Measurements from ENCODE around the gene CYSTM1. TPM values are rescaled to one million over a fixed set of nuclear protein-coding genes. Genes with fewer than 3 reads are reported as not detected.

CYSTM1 gene
- total and polyA plus RNA-seq, 2 donors (not counting 1 experiment from before 2014, with no cell fraction given): 6.2 to 17.0 TPM

DNA sequence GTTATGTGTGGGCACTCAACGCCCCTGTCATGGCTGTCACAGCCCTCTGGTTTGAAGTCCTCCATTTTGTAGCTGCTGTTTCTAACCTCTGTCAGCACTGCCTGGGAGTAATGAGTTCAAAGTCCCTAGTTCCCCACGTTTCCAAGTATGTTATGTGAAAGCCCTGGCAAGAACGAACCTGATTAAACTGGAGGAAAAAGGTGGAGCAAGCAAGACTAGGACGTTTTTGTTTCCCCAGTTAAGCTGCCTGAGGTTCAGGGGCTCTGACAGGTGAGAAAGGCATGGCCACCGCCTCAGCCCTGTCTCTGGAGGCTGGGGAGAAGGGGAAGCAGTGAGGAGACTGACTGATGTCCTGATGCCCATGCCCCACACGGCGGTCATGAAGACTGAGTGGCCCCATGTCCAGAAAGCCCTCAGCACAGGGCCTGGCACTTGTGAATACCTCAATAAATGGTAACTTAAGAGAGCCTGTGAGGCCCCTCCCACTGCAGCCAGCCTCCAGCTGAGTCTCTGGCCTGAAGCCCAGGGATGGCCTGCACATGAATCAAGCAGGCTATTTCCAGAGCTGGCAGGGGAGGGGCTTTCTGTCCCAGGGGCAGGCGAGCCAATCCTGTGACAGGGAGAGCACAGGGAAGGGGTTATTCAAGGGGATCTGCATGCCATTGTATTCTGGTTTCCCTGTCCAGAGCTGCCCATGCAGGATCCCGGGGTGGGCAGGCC is 66.2 kb downstream of the CYSTM1 start:
- intact Hi-C loops (cut with micrococcal nuclease): loop anchor here (1.0 to 5.0 kb wide), 4 partner anchors 41 to 116 kb away; partner anchors contain the start of gene PFDN1
- Mint-ChIP-seq H3K27me3 (no peaks in the 10 kb centered on the region), H3K27ac (no peak overlapping the region), H3K9me3 (ENCODE audit: insufficient read depth) (no peaks in the 10 kb centered on the region), H3K4me1 (peaks cover 15% of the 10 kb centered on the region), H3K4me3 (no peak overlapping the region)
- Histone ChIP-seq H3K9me3 (ENCODE audit: control extremely low read depth in 1 of 3, control insufficient read depth in 2 of 3, insufficient read depth in 1 of 3, low read length in 2 of 3) (no peaks in the 10 kb centered on the region), H3K4me3 (ENCODE audit: control extremely low read depth in 1 of 5, extremely low read depth in 1 of 5, insufficient read depth in 1 of 5, low read depth in 2 of 5, low read length in 4 of 5) (no peak overlapping the region), H3K36me3 (replicated peaks in 1 of 2; ENCODE audit: control extremely low read depth in 1 of 2, control insufficient read depth in 1 of 2, extremely low read depth in 1 of 2, insufficient read depth in 2 of 2, low read length in 1 of 2) (peaks cover 0 to 5% of the 10 kb centered on the region in 2 experiments), H3K27ac (ENCODE audit: low read length in 2 of 2) (no peak overlapping the region), H3K9ac (ENCODE audit: low read length) (no peak overlapping the region), H3K4me1 (ENCODE audit: control insufficient read depth in 2 of 2, insufficient read depth in 2 of 2, low read length in 2 of 2) (peaks cover 10 to 15% of the 10 kb centered on the region in 2 donors), H4K20me1 (ENCODE audit: control insufficient read depth, insufficient read depth, low read length, poor library complexity, severe bottlenecking) (no peaks in the 10 kb centered on the region), H3K4me2 (replicated peaks; ENCODE audit: low read depth, low read length, poor library complexity, severe bottlenecking) (no peak overlapping the region), H2AFZ (ENCODE audit: insufficient read depth, low read depth, low read length, poor library complexity, severe bottlenecking) (no peak overlapping the region), H3K27me3 (replicated peaks in 1 of 4; ENCODE audit: control extremely low read depth in 1 of 4, control insufficient read depth in 3 of 4, insufficient read depth in 4 of 4, low read length in 3 of 4) (no peaks in the 10 kb centered on the region), H3K79me2 (ENCODE audit: control insufficient read depth, insufficient read depth, low read length) (no peaks in the 10 kb centered on the region)
- ChIA-PET POLR2A (no interaction called here), CTCF (interaction anchor here (0.9 to 24.1 kb wide), 6 partner anchors 10 to 120 kb away, joined by 3 to 594 read pairs (median 5); partner anchors contain the start of genes HBEGF and SLC4A9)
- DNase-seq (no peak), ATAC-seq (ENCODE audit: low read depth) (no peak)
- TF ChIP-seq CTCF (IDR thresholded peaks at IDR 0.05): no peak
- TF ChIP-seq EZH2 (IDR thresholded peaks at IDR 0.05; ENCODE audit: borderline replicate concordance, insufficient read depth, low read depth, low read length, poor library complexity, severe bottlenecking): no peak
- 84% methylated on average over 9 of the region's 9 CpGs for WGBS (ENCODE audit: insufficient coverage)

DNA sequence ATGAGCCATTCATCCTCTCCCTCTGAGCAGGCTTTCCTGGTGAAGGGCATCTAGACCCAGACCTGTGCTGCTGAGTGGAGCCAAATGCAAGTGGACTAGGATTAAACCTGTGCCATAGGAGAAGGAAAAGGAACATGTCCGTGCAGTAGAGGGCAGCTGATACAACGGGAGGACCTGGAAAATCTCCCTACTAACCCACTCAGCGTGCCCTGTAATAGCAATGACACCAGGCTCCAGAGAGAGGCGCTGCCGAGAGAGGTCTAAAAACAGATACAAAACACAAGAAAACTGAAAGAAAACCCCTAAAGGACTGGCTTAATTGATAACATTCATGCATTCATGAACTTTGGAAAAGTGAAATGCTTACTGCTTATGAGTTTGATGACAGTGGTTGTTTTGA is 67.1 kb downstream of the CYSTM1 start:
- no peaks in the 10 kb centered on the region for H3K79me2 ChIP-seq (ENCODE audit: control insufficient read depth, insufficient read depth, low read length)
- H3K4me2 ChIP-seq (replicated peaks; ENCODE audit: low read depth, low read length, poor library complexity, severe bottlenecking): no peak overlapping the region
- no peak for TF ChIP-seq CTCF (IDR thresholded peaks at IDR 0.05)
- TF ChIP-seq EZH2 (IDR thresholded peaks at IDR 0.05; ENCODE audit: borderline replicate concordance, insufficient read depth, low read depth, low read length, poor library complexity, severe bottlenecking): no peak
- no peaks in the 10 kb centered on the region for H3K27me3 ChIP-seq (replicated peaks in 1 of 4; ENCODE audit: control extremely low read depth in 1 of 4, control insufficient read depth in 3 of 4, insufficient read depth in 4 of 4, low read length in 3 of 4)
- H3K9me3 ChIP-seq (ENCODE audit: control extremely low read depth in 1 of 3, control insufficient read depth in 2 of 3, insufficient read depth in 1 of 3, low read length in 2 of 3): no peaks in the 10 kb centered on the region
- H3K4me3 Mint-ChIP-seq: no peak overlapping the region
- H2AFZ ChIP-seq (ENCODE audit: insufficient read depth, low read depth, low read length, poor library complexity, severe bottlenecking): no peak overlapping the region
- H3K36me3 ChIP-seq (replicated peaks in 1 of 2; ENCODE audit: control extremely low read depth in 1 of 2, control insufficient read depth in 1 of 2, extremely low read depth in 1 of 2, insufficient read depth in 2 of 2, low read length in 1 of 2): peaks cover 0 to 9% of the 10 kb centered on the region in 2 experiments
- no peaks in the 10 kb centered on the region for H3K9me3 Mint-ChIP-seq (ENCODE audit: insufficient read depth)
- H4K20me1 ChIP-seq (ENCODE audit: control insufficient read depth, insufficient read depth, low read length, poor library complexity, severe bottlenecking): no peaks in the 10 kb centered on the region
- intact Hi-C loops (cut with micrococcal nuclease): loop anchor here (5.0 kb wide), 2 partner anchors 40 to 60 kb away; partner anchors contain the start of gene PFDN1
- H3K4me1 Mint-ChIP-seq: peaks cover 15% of the 10 kb centered on the region
- no peak for ATAC-seq (ENCODE audit: low read depth)
- no peak overlapping the region for H3K9ac ChIP-seq (ENCODE audit: low read length)
- H3K27ac ChIP-seq (ENCODE audit: low read length in 2 of 2): no peak overlapping the region
- no peak overlapping the region for H3K27ac Mint-ChIP-seq
- no peak for DNase-seq
- no peaks in the 10 kb centered on the region for H3K27me3 Mint-ChIP-seq
- H3K4me1 ChIP-seq (ENCODE audit: control insufficient read depth in 2 of 2, insufficient read depth in 2 of 2, low read length in 2 of 2): peaks cover 10 to 15% of the 10 kb centered on the region in 2 donors
- WGBS (ENCODE audit: insufficient coverage): no CpG with 5 or more reads among the region's 5 CpGs
- H3K4me3 ChIP-seq (ENCODE audit: control extremely low read depth in 1 of 5, extremely low read depth in 1 of 5, insufficient read depth in 1 of 5, low read depth in 2 of 5, low read length in 4 of 5): no peak overlapping the region
- POLR2A ChIA-PET: no interaction called here
- CTCF ChIA-PET: interaction anchor here (3.5 to 24.1 kb wide), 3 partner anchors 24 to 119 kb away, joined by 12 to 594 read pairs (median 117); partner anchors contain the start of genes HBEGF and SLC4A9

Measured in B cell (primary cell).